Left ventricle myocardium inferior (tissue), 1 donor: ENCODE measurements around the gene OPTN. TPM values are rescaled to one million over a fixed set of nuclear protein-coding genes. Genes with fewer than 3 reads are reported as not detected.
A peak's percentile ranks its signal among the peaks of the same experiment; 100 is the strongest.
"Not testable (repeated sequence)": the region's sequence is repeated elsewhere in the genome, so short reads cannot be mapped to it uniquely, and the experiment has no call there.

Experiments
- DNase-seq: peaks from one replicate; pipeline ENCODE4 v3.0.0-alpha.2; 2020
- H3K27ac ChIP-seq: fragments of 200-600 bp; replicated peaks from 2 replicates; pipeline ENCODE4 v1.8.0; 2021
- H3K27me3 ChIP-seq: fragments of 200-600 bp; 2 replicates; pipeline ENCODE4 v1.8.0; 2021; ENCODE audit warnings: low read depth
- H3K36me3 ChIP-seq: fragments of 200-600 bp; 2 replicates; pipeline ENCODE4 v1.8.0; 2021
- H3K4me1 ChIP-seq: fragments of 200-600 bp; 2 replicates; pipeline ENCODE4 v1.8.0; 2021
- H3K4me3 ChIP-seq: fragments of 200-600 bp; 2 replicates; pipeline ENCODE4 v1.8.0; 2021; ENCODE audit warnings: mild to moderate bottlenecking, moderate library complexity
- H3K9me3 ChIP-seq: fragments of 200-600 bp; replicated peaks from 2 replicates; pipeline ENCODE4 v1.8.0; 2021
- CTCF ChIP-seq: fragments of 200-600 bp; IDR thresholded peaks from 2 replicates; pipeline ENCODE4 v1.8.0; 2021; ENCODE audit warnings: antibody characterized with exemption, mild to moderate bottlenecking, borderline replicate concordance
- intact Hi-C: fragments of 100-400 bp; cut with micrococcal nuclease; formaldehyde crosslinking; loops from one replicate; pipeline ENCODE4 v1.11.0; 2022
- total RNA-seq: library from RNA; stranded (reverse); fragmentation: NEBNext Ultra II Directional; extraction: Animal tissue kit (Norgen Biotek cat#: 25700); gene quantifications from one replicate; pipeline ENCODE4 v1.2.1, GENCODE V29; 2021
- donor health status: DM: no; HTN: yes; CAD: no; lungs with severe emphysema.

Gene OPTN
- total RNA-seq, 1 donor from 2014 or later, result 129 TPM

- no peak for DNase-seq
- peaks cover 16% of the 10 kb centered on the region for H3K9me3 ChIP-seq
- H3K4me1 ChIP-seq, result no peaks in the 10 kb centered on the region
- H3K27me3 ChIP-seq, result no peaks in the 10 kb centered on the region
- no peak overlapping the region for H3K27ac ChIP-seq
- peaks cover 16% of the 10 kb centered on the region for H3K36me3 ChIP-seq
- intact Hi-C loops, result no loop called here
- TF ChIP-seq CTCF, result no peak
- H3K4me3 ChIP-seq, result no peak overlapping the region
Observed at GRCh38 chr10:13147161-13147560, 47.2 kb downstream of the OPTN start.

GRCh38 chr10:13152296-13152695, 52.3 kb downstream of the OPTN start:
- peaks cover 12% of the 10 kb centered on the region for H3K9me3 ChIP-seq
- intact Hi-C loops, result no loop called here
- no peaks in the 10 kb centered on the region for H3K36me3 ChIP-seq
- DNase-seq, result no peak
- no peaks in the 10 kb centered on the region for H3K27me3 ChIP-seq
- H3K27ac ChIP-seq, result no peak overlapping the region
- H3K4me3 ChIP-seq, result no peak overlapping the region
- TF ChIP-seq CTCF, result no peak
- H3K4me1 ChIP-seq, result no peaks in the 10 kb centered on the region

- H3K4me3 ChIP-seq, DNase-seq, H3K27ac ChIP-seq, H3K4me1 ChIP-seq, intact Hi-C loops, H3K27me3 ChIP-seq, H3K9me3 ChIP-seq, H3K36me3 ChIP-seq: not testable (repeated sequence)
Observed at GRCh38 chr10:13155860-13156259, 55.9 kb downstream of the OPTN start.

GRCh38 chr10:13158401-13158800, 58.4 kb downstream of the OPTN start:
- H3K4me1 ChIP-seq, result peaks cover 15% of the 10 kb centered on the region
- no peak for DNase-seq
- H3K27ac ChIP-seq, result no peak overlapping the region
- H3K4me3 ChIP-seq, result peak overlapping the region; percentile 49
- H3K36me3 ChIP-seq, result no peaks in the 10 kb centered on the region
- no peak for TF ChIP-seq CTCF
- H3K27me3 ChIP-seq, result no peaks in the 10 kb centered on the region
- no peaks in the 10 kb centered on the region for H3K9me3 ChIP-seq
- intact Hi-C loops, result no loop called here

GRCh38 chr10:13160934-13161856, 61.2 kb downstream of the OPTN start, which contains the start of gene MCM10:
Gene MCM10, plus strand, starts transcription at chr10:13161558. Its CDS starts 2,645 bp downstream, at chr10:13164203.
- peak; percentile 97 for DNase-seq
- TF ChIP-seq CTCF, result peak; percentile 88
- intact Hi-C loops, result loop anchor here (10.0 kb wide), 1 partner anchor 124 kb away; no protein-coding TSS in a partner anchor
- Histone ChIP-seq H3K9me3 (no peaks in the 10 kb centered on the region), H3K27ac (no peak within 1 kb of the TSS), H3K36me3 (no peaks in the 10 kb centered on the region), H3K27me3 (no peaks in the 10 kb centered on the region), H3K4me3 (peak within 1 kb of the TSS; percentile 66), H3K4me1 (peaks cover 15% of the 10 kb centered on the region)

- Histone ChIP-seq H3K27me3 (no peaks in the 10 kb centered on the region), H3K4me1 (peaks cover 15% of the 10 kb centered on the region), H3K4me3 (peak overlapping the region; percentile 66), H3K27ac (no peak overlapping the region), H3K36me3 (no peaks in the 10 kb centered on the region), H3K9me3 (no peaks in the 10 kb centered on the region)
- DNase-seq, result no peak
- TF ChIP-seq CTCF, result no peak
- intact Hi-C loops, result loop anchor here (10.0 kb wide), 1 partner anchor 123 kb away; no protein-coding TSS in a partner anchor
Observed at GRCh38 chr10:13161857-13162271, 61.9 kb downstream of the OPTN start.
